ENCODE data around the gene NDUFC2.

- TF ChIP-seq, protein P1, sequence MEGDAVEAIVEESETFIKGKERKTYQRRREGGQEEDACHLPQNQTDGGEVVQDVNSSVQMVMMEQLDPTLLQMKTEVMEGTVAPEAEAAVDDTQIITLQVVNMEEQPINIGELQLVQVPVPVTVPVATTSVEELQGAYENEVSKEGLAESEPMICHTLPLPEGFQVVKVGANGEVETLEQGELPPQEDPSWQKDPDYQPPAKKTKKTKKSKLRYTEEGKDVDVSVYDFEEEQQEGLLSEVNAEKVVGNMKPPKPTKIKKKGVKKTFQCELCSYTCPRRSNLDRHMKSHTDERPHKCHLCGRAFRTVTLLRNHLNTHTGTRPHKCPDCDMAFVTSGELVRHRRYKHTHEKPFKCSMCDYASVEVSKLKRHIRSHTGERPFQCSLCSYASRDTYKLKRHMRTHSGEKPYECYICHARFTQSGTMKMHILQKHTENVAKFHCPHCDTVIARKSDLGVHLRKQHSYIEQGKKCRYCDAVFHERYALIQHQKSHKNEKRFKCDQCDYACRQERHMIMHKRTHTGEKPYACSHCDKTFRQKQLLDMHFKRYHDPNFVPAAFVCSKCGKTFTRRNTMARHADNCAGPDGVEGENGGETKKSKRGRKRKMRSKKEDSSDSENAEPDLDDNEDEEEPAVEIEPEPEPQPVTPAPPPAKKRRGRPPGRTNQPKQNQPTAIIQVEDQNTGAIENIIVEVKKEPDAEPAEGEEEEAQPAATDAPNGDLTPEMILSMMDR (IDR thresholded peaks at IDR 0.05; ENCODE audit: low read depth, low read length) = no peak
- TF ChIP-seq EZH2phosphoT487 (IDR thresholded peaks at IDR 0.05; ENCODE audit: low read depth) = no peak
These were observed 57.0 kb downstream of the NDUFC2 start, which contains the start of gene KCTD14 for GRCh38 chr11:78022397-78023396.

Measured in OCI-LY3 (cell line).